GM18870 (cell line): ENCODE data around the gene NDUFAF3.
"Not testable (repeated sequence)": the region's sequence is repeated elsewhere in the genome, so short reads cannot be mapped to it uniquely, and the experiment has no call there.

ENCODE experiments used
- ATAC-seq: cut with Tn5 transposase; IDR thresholded peaks from one replicate; pipeline ENCODE4 v1.9.1; 2021; ENCODE audit warnings: moderate library complexity; ENCODE audit not compliant: unreplicated experiment

NDUFAF3 gene

GRCh38 chr3:48999085-48999858 lies 22.6 kb upstream of the NDUFAF3 start:
- no peak for ATAC-seq

- no peak for ATAC-seq
Measured at GRCh38 chr3:49001155-49001554, 20.8 kb upstream of the NDUFAF3 start.

GRCh38 chr3:49004352-49005302 lies 17.3 kb upstream of the NDUFAF3 start:
- ATAC-seq: no peak

- no peak for ATAC-seq
Measured at GRCh38 chr3:49005303-49005680, 16.6 kb upstream of the NDUFAF3 start.

GRCh38 chr3:49005998-49006397 lies 15.9 kb upstream of the NDUFAF3 start:
- ATAC-seq: no peak

- peak; percentile 11 for ATAC-seq
Measured at GRCh38 chr3:49006408-49007067, 15.4 kb upstream of the NDUFAF3 start.

GRCh38 chr3:49007068-49007770 lies 14.7 kb upstream of the NDUFAF3 start, which contains the start of gene WDR6:
TSS of gene WDR6 (plus strand) at chr3:49007391. CDS start at chr3:49007432, 41 bp downstream.
- peak; percentile 80 for ATAC-seq

GRCh38 chr3:49007771-49008528 lies 14.0 kb upstream of the NDUFAF3 start:
- peak; percentile 16 for ATAC-seq

GRCh38 chr3:49008627-49009026 lies 13.3 kb upstream of the NDUFAF3 start:
- not testable (repeated sequence) for ATAC-seq

GRCh38 chr3:49009396-49009795 lies 12.5 kb upstream of the NDUFAF3 start:
- no peak for ATAC-seq

GRCh38 chr3:49012441-49013017 lies 9.4 kb upstream of the NDUFAF3 start:
- no peak for ATAC-seq

GRCh38 chr3:49013113-49013737 lies 8.7 kb upstream of the NDUFAF3 start:
- ATAC-seq: no peak

GRCh38 chr3:49013738-49014660 lies 7.9 kb upstream of the NDUFAF3 start:
- no peak for ATAC-seq

- no peak for ATAC-seq
Measured at GRCh38 chr3:49015072-49015471, 6.8 kb upstream of the NDUFAF3 start.

GRCh38 chr3:49015765-49016164 lies 6.2 kb upstream of the NDUFAF3 start:
- ATAC-seq: no peak

- ATAC-seq: no peak
Measured at GRCh38 chr3:49016414-49017228, 5.3 kb upstream of the NDUFAF3 start.
